ENCODE results near the gene TELO2.

The TELO2 gene

DNA sequence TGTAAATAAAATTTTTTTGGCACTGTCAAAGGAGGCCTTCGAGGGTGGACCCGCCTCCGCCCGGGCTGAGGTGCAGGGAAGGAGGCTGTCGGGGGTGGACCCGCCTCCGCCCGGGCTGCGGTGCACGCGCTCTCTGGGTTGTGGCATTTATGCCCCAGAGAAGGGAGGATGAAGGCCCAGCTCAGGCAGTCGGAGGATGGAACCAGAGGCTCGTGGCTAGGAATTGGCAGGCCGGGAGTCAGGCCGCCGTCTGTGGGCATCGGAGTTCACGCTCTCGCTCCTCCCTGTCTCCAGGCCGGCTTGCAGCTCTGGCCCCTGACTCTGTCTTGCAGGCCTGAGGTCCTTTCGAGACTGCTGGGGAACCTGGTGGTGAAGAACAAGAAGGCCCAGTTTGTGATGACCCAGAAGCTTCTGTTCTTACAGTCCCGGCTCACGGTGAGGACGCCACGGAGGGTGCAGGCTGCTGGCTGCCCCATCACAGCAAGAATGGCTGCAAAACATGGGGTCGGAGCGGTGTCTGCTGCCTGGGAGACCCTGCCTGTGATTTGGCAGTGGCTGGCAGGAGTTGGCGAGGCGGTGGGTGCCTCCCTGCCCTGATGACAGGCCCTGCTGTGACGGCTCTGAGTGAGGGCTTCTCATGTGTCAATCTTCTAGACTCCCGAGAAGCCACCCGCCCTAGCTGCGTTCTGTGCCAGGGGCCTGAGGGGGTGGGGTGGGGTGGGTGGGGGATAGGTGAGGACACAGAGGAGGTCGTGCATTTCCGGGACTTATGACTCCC lies 5.9 kb downstream of the TELO2 start:
- DNase-seq (ENCODE audit: low spot score): no peak

DNA sequence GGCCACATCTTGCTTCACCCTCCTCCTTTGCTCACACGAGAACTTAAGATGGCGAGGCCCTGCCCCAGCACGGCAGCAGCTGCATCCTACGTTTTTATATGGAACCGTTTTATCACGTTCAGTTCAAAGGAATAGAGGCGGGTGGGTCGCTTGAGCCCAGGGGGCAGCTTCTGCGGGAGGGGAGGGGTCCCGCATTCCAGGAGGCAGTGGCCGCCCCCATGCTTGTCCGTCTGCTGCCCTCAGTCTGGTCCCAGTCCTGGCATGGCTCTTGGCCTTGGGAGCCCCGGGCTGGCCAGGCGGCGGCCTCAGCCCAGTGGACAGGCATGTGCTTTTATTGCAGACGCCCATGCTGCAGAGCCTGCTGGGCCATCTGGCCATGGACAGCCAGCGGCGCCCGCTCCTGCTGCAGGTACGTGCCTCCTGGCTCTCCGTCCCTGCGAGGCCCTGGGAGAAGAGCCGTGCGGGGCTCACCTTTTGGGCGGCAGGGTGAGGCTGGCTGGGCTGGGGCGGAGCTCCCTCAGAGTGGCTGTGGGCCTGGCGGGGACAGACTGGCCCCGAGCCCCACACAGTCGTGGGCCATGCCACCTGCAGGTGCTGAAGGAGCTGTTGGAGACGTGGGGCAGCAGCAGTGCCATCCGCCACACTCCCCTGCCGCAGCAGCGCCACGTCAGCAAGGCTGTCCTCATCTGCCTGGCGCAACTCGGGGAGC lies 6.8 kb downstream of the TELO2 start:
- no peak for DNase-seq (ENCODE audit: low spot score)

DNA sequence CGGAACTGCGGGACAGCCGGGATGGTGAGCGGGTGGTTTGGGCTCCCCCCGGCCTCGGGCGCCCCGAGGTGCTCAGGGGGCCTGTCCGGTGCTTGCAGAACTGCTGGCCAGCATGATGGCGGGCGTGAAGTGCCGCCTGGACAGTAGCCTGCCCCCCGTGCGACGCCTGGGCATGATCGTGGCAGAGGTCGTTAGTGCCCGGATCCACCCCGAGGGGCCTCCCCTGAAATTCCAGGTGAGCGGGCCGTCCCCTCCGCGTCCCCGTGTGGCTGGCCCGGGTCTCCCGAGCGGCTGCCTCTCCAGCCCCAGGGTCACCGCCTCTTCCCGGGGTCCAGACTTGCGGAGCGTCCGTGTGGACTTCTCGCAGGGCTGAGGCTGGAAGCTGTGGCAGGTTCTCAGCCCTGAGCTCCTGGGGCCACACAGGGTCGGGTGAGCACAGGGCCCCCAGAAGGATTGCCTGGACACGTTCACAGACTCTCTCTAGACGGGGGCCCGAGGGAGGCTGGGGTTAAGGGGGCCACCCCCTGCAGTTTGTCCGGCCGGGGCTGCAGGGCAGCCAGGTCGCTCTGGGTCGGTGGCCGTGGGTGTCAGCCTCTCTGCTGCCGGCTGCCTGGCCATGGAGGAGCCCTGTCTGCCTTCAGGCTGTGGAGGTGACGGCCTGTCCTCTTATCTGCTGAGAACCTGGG lies 7.4 kb downstream of the TELO2 start:
- no peak for DNase-seq (ENCODE audit: low spot score)

DNA sequence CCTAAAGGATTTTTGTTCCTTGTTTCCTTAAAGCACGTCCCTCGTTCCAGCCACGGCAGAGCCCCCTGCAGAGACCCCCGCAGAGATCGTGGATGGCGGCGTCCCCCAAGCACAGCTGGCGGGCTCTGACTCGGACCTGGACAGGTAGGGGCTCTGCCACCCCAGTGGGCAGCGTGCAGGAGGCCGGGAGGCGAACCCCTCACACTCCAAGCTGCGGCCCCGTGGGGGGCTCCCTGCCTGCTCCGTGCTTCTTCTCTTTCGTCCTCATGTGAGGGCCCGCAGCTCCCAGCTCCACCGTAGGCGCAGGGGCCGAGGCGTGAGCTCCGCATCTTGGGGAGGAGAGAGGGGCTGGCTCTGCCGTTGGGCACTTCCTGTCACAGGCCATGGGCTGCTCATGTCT lies 8.5 kb downstream of the TELO2 start:
- DNase-seq (ENCODE audit: low spot score): no peak

DNA sequence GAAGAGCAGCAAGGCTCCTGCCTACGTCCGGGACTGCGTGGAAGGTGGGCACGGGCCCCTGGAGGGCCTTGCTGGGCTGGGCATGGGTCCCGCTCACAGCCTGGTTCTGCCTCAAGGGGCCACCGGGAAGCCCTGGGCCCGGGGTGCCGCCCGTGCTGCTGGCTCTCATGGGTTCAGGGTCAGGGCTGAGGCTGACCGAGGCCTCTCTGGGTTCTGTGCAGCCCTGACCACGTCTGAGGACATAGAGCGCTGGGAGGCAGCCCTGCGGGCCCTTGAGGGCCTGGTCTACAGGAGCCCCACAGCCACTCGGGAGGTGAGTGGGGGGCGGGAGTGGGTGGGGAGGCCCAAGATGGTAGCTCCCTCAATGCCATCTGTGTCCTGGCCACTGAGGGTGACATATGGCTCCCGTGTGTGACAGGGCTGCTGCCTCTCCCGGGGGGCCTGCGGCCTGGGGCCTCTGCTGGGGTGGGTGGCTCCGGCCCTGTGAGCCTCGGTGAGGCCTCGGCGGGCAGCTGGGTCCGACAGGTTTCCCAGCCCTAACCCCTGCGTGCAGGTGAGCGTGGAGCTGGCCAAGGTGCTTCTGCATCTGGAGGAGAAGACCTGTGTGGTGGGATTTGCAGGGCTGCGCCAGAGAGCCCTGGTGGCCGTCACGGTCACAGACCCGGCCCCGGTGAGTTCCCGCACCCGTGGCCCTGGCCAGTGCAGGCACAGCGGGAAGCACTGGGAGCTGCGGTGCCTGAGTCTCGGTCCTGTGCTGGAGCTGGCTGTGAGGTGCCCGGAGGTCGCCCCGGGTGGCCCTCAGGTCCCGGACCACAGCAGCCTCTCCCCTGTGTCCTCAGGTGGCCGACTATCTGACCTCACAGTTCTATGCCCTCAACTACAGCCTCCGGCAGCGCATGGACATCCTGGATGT lies 9.2 kb downstream of the TELO2 start:
- no peak for DNase-seq (ENCODE audit: low spot score)

DNA sequence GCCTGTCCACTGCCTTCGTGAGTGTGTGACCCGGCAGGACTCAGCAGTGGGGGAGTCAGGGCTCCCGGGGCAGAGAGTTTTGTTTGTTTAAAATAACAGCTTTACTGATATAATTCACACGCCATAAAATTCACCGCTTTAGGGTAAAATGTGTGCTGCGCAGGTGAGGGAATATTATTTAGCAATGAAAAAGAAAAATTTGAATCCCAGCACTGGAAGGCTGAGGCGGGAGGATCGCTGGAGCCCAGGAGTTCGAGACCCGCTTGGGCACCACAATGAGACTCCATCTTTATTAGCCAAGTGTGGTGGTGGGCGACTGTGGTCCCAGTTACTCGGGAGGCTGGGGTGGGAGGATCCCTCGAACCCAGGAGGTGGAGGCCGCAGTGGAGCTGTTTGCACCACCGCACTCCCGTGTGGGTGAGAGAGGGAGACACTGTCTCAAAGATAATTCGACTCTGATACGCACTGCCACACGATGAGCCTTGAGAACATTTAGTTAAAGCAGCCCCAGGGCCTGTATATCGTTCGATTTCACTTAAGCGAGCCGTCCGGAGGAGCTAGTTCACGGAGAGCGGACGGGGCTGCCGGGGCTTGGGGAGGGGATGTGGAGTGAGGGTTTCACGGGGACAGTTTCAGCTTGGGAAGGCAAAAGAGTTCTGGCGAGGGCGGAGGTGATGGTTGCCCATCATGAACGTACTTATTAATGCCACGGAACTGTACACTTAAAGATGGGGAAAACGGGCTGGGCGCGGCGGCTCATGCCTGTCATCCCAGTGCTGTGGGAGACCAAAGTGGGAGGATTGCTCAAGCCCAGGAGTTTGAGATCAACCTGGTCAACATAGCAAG lies 10.2 kb downstream of the TELO2 start:
- DNase-seq (ENCODE audit: low spot score): no peak

DNA sequence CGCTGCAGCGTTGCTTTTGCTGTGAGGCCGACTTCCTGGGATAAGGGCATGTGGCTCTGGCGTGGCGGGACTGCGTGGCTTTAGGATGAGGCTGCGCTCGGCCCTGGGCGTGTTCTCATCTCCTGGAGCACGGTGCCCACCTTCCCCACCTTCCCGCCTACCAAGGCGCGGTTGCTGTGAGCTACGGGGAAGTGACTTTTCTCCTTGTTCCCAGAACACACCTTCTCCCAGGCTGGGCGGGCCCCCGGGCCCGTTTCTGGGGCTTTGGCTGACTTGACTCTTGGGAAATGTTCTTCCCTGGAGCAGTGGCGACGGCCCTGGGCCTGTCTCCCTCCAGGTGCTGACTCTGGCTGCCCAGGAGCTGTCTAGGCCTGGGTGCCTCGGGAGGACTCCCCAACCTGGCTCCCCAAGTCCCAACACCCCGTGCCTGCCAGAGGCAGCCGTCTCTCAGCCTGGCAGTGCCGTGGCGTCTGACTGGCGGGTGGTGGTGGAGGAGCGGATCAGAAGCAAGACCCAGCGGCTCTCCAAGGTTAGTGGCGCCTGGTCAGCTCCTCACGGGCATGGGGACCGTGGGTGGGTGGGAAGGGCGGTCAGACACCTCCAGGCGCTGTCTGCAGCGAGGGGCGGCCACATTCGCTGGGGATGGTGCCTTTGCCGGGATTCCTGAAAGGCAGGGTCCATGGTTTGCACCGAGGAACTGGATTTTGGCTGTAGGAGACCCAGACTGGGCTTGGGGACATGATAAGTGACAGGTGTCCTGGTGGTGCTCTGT lies 12.1 kb downstream of the TELO2 start:
- DNase-seq (ENCODE audit: low spot score): no peak

DNA sequence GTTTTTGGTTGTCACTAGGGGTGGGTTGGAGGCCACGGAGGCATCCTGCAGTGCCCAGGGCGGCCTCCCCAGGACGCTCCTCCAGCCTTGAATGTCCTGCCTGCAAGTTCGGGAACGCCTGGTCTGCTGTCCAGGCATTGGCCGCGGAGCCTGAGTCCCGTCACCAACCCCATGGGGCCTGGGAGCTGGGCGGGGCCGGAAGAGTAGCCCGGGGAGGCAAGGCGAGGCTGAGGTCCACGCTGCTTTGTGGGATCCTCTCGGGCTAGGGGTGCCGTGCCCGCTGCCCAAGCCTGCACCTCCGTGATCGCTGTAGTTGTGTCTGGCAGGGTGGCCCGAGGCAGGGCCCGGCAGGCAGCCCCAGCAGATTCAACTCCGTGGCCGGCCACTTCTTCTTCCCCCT lies 12.8 kb downstream of the TELO2 start:
- no peak for DNase-seq (ENCODE audit: low spot score)

DNA sequence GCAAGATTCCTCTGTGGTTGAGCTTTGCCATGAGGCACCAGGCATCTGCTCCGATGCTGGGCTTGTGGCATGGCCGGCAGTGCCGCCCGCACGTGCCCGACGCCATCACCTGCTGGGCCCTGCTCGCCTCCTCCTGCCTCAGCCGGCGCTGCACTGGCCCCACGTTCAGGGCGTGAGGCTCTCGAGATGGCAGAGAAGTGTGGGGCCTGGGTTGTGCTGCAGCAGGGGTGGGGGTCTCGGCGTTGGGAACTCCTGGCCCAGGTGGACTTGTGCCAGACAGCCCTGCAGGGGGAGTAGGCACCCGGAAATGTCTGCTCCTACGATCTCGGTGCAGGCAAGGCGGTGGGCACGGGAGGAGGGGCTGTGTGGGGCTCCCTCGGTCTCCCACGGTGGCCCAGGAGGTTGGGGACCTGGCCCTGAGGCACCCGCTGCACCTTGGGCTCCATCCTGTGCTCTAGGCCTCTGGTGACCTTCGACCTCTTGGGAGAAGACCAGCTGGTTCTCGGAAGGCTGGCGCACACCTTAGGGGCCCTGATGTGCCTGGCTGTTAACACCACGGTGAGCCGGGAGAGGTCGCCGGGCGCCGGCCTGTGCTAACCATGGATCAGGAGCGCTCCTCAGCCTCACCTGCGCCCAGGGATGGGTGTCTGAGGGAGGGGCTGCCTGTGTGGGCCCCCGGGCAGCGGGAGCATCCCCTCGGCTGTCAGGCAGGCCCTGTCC lies 13.5 kb downstream of the TELO2 start:
- DNase-seq (ENCODE audit: low spot score): no peak

DNA sequence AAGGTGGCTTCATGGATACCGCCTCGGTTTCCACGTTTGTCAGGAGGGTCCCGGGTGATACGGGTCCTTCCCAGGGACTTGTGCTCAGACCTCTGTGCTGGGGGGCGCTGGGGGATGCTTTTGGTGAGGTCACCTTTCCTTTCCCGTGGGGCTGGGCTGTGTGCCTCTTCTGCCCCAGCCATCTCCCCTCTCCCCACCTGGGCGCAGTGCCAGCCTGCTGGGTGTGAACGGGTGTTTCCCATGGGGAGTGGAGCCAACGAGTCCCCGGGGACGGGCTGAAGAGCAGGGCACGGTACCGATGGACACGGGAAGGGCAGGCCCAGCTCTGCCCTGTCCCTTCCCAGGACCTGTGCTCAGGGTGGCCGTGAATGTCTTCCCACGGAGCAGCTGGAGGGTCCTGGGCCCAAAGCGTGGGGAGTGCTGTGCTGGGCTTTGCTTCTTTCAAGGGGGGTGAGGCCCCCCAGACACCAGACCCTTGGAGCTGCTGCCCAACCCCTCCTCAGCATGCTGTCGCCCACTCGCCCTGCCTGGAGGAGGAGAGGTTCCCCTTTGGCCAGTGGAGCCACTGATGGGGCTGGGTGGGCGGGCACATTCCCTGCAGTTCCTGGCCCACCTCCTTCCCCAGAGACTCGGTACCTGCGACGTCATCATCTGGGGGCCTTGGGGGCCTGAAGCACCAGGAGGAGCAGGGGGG lies 15.5 kb downstream of the TELO2 start:
- DNase-seq (ENCODE audit: low spot score): no peak

DNA sequence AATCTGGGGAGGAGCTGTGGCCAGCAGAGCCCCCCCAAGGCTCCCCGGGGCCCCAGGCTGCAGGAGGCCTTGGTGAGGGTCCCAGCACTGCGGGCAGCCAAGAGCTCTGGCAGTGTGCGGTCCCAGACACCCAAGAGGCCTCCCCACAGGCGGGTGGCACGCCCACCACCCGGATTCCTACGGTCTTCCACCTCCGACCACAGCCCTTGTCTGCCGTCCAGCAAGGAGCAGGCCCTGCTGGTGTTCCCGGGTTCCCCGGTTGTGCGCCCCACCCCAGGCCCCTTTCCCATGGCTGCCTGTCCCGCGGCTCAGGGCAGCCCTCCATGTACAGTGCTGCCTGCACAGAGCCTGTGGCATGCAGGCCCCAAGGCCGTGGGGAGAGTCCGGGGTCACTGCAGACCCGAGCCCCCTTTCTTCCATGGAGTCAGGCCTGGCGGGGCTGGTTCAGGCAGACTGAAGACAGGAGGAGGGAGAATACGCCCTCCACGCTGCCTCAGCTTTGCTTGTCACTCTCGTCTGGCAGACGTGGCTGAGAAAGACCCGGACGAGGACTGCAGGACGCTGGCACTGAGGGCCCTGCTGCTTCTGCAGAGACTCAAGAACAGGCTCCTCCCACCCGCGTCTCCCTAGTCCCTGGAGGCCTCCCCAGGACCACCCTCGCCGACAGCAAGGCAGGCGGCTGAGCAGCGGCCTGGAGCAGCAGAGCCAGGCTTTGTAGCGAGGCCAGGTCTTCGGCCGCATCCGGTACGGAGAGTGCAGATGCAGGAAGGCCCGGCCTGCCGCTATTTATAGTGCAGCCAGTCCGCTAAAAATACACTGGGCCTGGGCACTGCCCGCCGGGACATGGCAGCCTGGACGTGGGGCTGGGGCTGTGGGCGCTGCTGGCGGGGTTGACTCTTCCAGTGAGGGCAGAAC lies 16.4 kb downstream of the TELO2 start:
- peak; percentile 65 for DNase-seq (ENCODE audit: low spot score)

DNA sequence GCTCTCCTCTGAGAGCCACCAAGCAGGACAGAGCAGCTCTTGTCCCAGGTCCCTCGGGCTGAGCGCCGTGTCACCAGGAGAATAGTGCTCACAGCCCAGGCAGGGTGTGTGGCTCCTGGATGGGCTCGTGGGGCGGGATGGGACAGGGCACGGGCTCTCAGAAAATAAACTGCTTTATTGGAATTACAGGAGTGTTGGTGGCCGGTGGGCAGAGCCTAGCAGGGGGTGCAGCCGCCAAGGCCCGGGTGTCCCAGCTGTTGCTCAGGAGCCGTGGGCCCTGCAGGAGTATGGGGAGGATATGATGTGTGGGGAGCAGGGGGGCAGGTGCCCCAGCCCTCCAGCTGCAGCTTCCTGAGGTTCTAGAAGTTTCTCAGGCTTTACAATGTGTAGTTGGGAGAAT lies 17.1 kb downstream of the TELO2 start:
- DNase-seq (ENCODE audit: low spot score): no peak

DNA sequence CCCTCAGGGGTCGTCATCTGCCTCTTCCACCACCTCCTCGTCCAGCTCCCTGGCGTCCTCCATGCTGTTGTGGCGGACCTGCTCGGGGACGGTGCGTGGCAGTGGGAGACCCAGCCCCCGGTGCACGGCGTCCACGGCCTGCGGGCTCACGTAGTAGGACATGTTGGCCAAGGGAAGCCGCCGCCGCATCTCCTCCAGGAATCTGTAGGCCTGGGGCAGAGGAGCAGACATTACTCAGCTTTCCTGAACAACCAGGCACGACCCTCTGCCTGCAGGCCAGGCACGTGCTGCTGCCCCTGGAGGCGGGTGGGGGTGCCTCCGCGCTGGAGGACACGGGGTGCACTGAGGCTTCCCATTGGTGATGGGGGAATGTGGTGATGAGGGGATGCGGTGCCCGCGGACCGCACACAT lies 17.8 kb downstream of the TELO2 start:
- no peak for DNase-seq (ENCODE audit: low spot score)

DNA sequence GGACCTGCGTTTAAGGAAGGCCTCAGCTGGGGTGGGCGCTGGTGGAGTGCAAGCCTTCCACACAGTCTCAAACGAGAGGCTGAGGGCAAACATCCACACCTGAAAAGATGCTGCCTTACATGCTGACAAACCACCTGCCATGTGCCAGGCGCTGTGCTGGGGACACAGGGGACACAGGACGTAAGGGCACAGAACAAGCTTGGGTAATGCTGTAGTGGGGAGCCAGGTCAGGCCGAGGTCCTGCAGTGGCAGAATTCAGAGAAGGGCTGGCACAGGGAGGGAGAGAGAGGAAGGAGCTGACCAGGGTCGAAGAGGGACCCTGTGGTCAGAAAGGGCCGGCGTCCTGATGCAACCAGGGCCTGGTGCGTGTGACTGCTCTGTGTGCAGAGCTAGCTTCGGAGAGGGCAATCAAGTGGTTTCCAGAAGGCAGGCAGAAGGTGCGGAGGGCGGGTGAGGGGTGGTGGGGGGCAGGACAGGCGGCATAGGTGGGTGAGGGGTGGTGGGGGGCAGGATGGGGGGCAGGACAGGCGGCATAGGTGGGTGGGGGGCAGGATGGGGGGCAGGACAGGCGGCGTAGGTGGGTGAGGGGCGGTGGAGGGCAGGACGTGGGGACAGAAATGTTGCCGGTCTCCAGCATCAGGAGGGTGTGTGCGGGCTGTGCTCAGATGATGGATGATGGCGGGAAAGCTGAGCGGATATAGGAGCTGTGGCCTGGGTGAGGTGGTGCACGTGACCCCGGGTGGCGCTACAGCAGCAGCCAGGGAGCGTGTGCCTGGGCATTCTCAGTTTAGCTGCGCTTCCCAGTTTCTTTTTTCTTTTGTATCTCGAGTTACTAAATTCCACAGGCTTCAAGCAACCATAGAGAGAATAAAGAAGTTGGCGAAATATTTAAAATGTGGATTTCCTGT lies 18.8 kb downstream of the TELO2 start:
- DNase-seq (ENCODE audit: low spot score): peak; percentile 16

DNA sequence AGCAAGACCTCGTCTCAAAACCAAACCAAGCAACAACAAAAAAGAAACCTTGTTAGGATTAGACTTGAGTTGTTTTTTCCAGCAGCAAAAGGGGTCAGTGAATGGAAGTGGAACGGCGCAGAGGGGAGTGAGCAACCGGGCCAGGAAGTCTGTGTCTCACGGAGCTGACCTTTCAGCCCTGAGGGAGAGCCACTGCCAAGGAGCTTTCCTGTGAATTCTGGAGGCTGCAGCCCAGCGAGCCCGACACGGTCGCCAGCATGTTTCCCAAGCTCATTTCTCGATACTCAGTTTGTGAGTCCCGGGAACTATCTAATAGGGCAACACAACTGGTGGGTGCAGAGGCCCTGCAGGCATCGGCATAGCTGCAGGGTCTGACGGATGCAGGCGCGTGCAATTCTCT lies 19.6 kb downstream of the TELO2 start:
- DNase-seq (ENCODE audit: low spot score): peak; percentile 45

DNA sequence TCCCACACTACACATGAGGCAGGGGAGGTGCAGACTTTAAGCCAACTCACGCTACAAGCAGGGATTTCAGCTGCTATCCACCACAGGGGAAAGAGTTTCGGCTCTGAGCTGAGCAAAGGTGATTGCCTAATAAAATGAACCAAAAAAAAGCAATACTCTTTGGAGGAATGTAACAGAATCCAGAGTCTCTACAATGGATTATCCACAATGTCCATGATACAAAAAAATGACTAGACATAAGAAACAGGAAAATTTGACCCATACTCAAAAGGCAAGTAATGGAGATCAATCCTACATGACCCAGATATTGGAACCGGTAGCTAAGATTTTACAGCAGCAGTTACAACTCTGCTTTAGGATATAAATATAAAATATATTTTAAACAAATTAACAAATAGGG lies 21.3 kb downstream of the TELO2 start:
- DNase-seq (ENCODE audit: low spot score): no peak

DNA sequence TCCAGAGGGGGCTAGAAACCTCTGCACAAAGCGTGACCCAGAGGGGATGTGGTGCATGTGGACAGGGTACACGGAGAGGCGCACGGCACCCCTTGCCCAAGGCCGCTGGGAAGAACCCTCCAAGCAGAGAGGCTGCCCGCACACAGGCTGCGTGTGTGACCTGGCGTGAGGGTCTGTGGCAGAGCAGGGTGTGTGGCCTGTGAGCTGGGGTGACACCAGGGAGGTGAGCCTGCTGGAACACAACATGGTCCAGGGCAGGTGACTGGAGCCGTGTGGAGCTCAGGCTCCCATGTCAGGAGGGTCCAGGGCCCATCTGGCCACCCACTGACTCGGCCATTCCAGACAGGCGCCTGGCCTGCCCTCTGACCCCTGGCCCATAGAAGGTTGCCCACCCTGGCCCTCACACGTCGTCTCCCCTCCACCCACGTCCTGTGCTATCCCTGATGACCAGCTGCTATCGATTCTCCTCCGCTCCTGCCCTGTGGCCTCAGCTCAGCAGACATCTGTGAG lies 25.5 kb downstream of the TELO2 start:
- no peak for DNase-seq (ENCODE audit: low spot score)
